ENCODE results near the gene ITGB1.
A peak's percentile ranks its signal among the peaks of the same experiment; 100 is the strongest.
"Not testable (repeated sequence)": the region's sequence is repeated elsewhere in the genome, so short reads cannot be mapped to it uniquely, and the experiment has no call there.

The ITGB1 gene

GRCh38 chr10:32980558-32981468 lies 22.8 kb upstream of the ITGB1 start:
- peak; percentile 75 for DNase-seq (ENCODE audit: low spot score)

GRCh38 chr10:32980242-32980557 lies 22.2 kb upstream of the ITGB1 start:
- no peak for DNase-seq (ENCODE audit: low spot score)

DNA sequence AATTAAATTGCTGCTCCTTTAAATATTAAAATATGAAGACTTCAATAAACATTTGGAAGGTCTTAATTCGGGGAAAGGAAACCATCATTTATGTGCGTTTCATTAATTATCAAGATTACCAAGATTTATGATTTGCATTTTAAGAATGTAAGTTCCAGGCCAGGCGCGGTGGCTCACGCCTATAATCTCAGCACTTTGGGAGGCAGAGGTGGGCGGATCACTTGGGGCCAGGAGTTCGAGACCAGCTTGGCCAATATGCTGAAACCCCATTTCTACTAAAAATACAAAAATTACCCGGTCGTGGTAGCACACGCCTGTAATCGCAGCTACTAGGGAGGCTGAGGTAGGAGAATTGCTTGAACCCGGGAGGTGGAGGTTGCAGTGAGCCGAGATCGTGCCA lies 21.7 kb upstream of the ITGB1 start:
- not testable (repeated sequence) for DNase-seq (ENCODE audit: low spot score)

DNA sequence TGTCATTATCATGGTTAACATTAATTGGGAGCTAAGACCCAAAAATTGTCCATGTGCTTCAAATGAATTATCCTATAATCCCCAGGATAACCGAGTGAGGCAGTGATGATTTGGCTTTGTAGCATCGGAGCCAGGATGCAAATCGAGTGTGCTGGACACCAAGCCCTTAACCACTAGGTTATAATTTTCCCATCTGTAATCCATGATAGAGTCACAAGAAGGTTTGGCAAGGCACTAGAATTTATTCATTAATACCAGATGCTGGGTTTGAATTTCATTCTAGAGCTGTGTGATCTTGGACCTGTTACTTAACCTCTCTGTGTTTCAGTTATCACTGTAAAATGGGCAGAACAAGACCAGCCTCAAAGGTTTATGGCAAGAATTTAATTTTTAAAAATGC lies 21.0 kb upstream of the ITGB1 start:
- no peak for DNase-seq (ENCODE audit: low spot score)

GRCh38 chr10:32977846-32978809 lies 20.1 kb upstream of the ITGB1 start:
- DNase-seq (ENCODE audit: low spot score) = not testable (repeated sequence)

DNA sequence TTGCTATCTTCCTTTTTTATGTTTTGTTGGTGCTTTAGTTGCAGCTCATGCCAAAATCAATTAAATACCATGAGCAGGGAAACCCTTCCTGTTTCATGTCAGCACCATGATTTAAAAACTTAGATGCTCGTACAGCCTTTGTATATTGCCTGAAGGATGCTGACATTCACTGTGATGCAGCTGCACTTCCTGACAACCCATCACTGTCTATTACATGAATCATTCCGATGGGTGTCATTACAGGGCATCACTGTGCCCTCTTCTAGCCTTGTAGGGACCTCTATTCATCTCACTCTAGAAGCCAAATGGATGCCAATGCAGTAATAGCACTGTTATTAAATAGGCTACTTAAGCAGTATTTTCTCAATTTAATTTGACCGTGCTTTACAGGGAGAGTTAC lies 18.3 kb upstream of the ITGB1 start:
- no peak for DNase-seq (ENCODE audit: low spot score)

- DNase-seq (ENCODE audit: low spot score) = no peak
Measured at GRCh38 chr10:32972929-32973328, 14.9 kb upstream of the ITGB1 start.

GRCh38 chr10:32972460-32972859 lies 14.4 kb upstream of the ITGB1 start:
- DNase-seq (ENCODE audit: low spot score) = peak; percentile 10

- peak; percentile 50 for DNase-seq (ENCODE audit: low spot score)
Measured at GRCh38 chr10:32971536-32972091, 13.6 kb upstream of the ITGB1 start.

- no peak for DNase-seq (ENCODE audit: low spot score)
Measured at GRCh38 chr10:32970910-32971309, 12.9 kb upstream of the ITGB1 start.

GRCh38 chr10:32964270-32964669 lies 6.2 kb upstream of the ITGB1 start:
- DNase-seq (ENCODE audit: low spot score) = no peak

- DNase-seq (ENCODE audit: low spot score) = no peak
Measured at GRCh38 chr10:32963096-32963495, 5.1 kb upstream of the ITGB1 start.

DNA sequence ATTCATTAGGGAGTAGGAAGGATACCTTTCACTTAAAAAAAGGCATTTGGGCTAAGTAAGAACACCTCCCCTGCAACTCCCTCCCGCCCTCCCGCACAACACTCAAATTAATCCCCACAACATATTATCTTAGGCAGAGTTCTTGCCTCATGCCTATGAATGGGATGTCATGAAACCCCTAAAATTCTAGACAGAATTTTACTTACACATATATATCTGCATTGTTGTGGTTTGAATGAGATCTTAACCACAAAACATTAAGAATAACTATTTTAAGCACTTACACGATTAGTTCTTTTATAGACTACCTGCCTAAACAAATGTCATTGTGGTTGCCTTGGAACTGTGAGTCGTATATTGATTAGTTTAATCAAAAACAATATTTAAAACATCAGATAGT lies 4.5 kb upstream of the ITGB1 start:
- DNase-seq (ENCODE audit: low spot score) = no peak

DNA sequence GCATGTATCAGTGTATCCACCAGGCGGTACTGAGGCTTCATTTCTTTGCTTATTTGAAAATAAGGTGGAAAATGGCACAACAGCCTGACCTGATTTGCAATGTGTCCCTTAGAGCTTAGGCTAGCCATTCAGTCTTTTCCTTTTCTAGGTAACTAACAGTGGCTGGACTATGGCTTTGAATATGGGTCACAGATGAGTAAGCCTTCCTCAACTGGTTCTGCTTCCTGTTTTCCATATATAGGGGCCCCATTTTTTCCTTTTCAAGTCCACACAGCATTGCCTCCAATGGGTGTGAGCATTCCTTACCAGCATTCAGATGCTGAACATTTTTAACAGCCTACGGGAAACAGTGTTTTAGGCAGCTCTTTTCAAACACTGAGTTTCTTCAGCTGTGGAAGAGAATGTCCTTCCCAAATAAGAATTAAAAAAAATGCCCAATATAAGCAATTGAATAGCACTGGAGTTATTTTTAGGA lies 3.9 kb upstream of the ITGB1 start:
- DNase-seq (ENCODE audit: low spot score) = no peak

- DNase-seq (ENCODE audit: low spot score) = no peak
Measured at GRCh38 chr10:32961343-32961894, 3.4 kb upstream of the ITGB1 start.

DNA sequence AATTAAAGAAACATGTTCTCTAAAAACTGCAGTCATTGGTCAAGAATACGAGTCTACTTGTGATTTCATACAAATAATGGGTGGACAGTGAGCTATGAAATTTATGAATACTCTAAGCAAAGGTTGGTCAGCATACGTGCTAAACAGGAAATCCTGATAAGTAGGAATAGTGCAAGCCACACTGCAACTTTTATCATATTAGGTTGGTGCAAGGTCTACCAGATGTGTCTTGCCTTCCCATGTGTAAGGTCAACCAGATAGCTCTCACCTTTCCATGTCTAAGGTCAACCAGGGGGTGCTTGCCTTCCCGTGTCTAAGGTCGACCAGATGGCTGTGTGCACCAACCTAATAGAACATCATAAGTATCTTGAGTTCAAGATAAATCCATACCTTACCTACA lies 2.0 kb upstream of the ITGB1 start:
- peak; percentile 10 for DNase-seq (ENCODE audit: low spot score)

GRCh38 chr10:32959006-32959920 lies 1.2 kb upstream of the ITGB1 start:
- no peak for DNase-seq (ENCODE audit: low spot score)

- peak; percentile 59 for DNase-seq (ENCODE audit: low spot score)
Measured at GRCh38 chr10:32957341-32958084, 517 bp downstream of the ITGB1 start.

DNA sequence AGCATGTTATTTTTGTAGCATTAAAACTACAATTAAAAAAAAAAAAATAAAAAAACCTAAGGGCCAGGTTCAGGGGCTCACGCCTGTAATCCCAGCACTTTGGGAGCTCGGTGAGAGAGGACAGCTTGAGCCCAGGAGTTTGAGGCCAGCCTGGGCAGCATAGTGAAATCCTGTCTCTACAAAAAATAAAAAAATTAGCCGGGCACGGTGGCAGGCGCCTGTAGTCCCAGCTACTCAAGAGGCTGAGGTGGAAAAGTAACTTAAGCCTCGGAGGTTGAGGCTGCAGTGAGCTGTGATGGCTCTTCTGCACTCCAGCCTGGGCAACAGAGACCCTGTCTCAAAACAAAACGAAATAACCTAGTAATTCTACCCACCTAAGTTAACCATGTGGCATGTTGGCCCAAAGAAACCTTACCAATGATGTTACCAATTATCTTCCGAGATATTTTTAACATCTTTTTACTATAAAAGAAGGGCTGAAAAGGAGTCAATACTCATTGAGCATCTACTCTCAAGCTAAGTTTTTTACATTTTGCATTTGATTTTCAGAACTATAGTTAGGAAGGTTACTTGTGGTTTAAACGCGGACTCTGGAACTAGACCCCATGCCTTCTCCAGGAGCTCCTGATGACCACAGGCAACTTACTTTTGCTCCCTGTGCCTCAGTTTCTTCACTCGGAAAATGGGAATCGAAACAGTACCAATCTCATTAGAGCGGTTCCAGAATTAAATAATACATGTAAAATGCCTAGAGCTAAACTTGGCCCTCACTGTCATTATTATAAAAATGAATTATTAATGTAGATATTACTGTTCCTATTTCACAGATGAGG lies 1.4 kb downstream of the ITGB1 start:
- peak; percentile 20 for DNase-seq (ENCODE audit: low spot score)
